ENCODE data around the gene HHIPL1.

DNA sequence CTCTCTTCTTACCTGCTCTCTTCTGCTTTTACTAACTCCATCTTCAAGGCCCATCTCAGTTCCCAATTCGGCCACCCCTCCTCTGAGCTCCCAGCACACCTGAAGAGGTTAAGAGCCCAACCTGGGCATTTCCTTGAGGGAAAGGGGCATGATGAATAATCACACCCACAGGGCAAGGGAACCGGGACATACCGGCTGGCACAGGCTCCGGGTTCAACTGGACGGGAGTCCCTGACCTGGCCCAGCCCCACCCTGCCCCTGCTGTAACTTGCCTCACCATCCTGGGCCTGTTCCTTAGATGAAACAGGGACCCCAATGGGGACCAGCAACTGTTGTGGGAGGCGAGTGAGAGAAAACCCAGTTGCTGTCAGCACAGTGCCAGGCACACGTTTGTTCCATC lies 49.4 kb upstream of the HHIPL1 start:
- TF ChIP-seq, protein P1, sequence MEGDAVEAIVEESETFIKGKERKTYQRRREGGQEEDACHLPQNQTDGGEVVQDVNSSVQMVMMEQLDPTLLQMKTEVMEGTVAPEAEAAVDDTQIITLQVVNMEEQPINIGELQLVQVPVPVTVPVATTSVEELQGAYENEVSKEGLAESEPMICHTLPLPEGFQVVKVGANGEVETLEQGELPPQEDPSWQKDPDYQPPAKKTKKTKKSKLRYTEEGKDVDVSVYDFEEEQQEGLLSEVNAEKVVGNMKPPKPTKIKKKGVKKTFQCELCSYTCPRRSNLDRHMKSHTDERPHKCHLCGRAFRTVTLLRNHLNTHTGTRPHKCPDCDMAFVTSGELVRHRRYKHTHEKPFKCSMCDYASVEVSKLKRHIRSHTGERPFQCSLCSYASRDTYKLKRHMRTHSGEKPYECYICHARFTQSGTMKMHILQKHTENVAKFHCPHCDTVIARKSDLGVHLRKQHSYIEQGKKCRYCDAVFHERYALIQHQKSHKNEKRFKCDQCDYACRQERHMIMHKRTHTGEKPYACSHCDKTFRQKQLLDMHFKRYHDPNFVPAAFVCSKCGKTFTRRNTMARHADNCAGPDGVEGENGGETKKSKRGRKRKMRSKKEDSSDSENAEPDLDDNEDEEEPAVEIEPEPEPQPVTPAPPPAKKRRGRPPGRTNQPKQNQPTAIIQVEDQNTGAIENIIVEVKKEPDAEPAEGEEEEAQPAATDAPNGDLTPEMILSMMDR (conservative IDR thresholded peaks at IDR 0.05; ENCODE audit: low read length), result no peak
- no peak for TF ChIP-seq EZH2phosphoT487 (IDR thresholded peaks at IDR 0.05; ENCODE audit: borderline replicate concordance, low read depth, low read length)
